Stimulated activated CD4-positive, alpha-beta T cell treated with anti-CD3 and anti-CD28 coated beads, TNF-alpha, amount 100 ng/mL, for 48 hours (primary cell): Measurements from ENCODE around the gene TWIST2.

Source experiments
- DNase-seq, 3 donors: peaks; one replicate each; pipeline ENCODE4 v3.0.0-alpha.2; 2020; ENCODE audit warnings: low read depth in 3 of 3

TWIST2 gene

DNA sequence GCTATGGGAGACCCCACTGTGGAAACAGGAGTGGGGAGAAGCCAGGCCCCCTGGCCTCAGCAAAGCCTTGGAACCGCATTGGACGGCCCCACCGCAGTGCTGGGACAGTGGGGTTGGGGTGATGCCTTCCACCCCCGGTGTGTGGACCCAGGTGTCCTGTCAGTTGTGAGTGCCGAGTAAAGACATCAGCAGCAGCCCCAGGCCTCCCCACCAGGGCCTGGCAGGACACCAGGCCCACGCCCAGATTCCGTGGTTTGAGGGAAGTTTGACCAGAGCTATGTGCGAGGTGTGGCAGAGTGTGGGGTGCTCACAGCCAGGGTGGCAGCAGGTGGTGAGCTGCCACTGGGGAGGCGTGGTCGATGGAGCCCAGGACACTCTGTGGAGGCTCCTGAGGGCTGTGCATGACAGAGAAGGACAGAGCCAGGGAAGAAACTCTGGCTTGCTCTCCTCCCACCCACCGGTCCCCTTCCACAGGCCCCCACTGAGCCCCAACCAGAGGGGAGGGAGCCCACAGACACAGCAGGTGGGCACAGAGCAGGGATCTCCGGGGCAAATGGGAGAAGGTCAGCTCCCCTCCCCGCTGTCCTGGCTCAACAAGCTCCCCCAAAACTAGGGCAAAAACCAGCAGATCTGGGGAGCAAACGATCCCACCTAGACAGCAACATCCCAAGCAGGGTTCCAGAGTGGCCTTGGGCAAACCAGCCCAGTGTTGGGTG lies 69.1 kb downstream of the TWIST2 start:
- DNase-seq = no peak

DNA sequence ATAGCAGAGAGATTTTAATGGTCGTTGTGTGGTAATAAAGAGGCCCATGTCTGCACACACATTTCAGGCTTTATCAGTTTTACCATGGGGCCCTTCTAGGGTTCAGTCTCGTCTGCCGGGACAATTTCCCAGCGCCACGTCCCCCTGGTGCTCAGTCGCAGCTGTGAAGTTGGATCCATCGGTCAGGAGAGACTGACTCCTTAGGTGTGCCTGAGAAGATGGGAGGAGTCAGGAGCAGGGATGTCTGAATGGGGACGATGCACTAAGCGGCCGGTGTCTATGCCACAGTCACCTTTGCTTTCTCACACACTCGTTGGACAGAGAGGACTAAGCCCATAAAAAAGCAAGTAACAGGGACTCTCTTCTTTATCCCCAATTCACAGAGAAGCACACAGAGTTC lies 71.4 kb downstream of the TWIST2 start:
- DNase-seq = no peak

DNA sequence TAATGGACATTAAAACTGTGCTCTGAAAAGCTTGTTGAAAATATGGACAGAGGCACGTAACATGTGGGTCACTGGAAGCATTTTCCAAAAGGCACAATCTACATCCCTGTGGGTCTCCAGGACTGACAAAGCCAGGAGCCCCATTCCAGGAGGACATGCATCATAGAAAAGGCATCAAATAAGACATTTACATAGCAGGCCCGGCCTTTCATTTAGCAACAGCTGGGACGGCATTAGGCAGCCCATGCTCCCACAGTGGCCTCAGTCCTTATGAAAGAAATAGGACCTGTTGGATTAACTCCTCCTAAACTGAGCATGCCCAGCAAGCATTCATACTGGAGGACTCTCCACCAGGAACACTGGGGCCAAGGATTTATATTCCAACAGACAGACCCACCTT lies 72.2 kb downstream of the TWIST2 start:
- no peak for DNase-seq

DNA sequence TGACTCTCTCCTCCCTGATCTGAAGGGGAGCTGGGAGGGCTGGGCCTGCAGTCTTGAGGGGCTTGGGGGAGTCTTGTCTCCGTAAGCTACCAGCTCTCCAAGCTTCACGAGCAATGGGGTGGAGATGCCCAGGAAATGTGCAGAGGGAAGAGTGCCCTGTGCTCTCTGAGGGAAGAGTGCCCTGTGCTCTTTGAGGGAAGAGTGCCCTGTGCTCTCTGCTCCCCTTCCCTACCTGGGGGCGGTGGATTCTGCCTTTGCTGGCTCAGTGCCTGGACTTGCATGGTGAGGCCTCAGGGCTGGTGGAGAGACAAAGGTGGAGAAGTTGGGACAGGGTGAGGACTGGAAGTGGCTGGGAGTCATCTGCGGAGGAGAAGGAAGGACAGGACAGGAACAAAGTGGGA lies 72.7 kb downstream of the TWIST2 start:
- no peak for DNase-seq

DNA sequence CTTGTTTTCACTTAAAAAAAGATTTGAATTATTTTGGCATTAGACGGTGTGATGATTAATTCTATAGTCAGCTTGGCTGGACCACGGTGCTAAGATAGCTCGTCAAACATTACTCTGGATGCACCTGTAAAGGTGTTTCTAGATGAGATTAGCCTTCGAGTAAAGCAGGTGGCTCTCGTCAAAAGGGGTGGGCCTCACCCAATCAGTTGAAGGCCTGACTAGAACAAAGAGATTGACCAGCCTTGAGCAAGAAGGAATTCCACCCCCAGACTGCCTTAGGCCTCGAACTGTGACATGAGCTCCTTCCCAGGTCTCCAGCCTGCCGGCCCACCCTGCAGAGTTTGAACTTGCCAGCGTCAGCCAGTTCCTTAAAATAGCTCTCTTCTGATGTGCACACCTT lies 73.4 kb downstream of the TWIST2 start:
- DNase-seq = no peak

DNA sequence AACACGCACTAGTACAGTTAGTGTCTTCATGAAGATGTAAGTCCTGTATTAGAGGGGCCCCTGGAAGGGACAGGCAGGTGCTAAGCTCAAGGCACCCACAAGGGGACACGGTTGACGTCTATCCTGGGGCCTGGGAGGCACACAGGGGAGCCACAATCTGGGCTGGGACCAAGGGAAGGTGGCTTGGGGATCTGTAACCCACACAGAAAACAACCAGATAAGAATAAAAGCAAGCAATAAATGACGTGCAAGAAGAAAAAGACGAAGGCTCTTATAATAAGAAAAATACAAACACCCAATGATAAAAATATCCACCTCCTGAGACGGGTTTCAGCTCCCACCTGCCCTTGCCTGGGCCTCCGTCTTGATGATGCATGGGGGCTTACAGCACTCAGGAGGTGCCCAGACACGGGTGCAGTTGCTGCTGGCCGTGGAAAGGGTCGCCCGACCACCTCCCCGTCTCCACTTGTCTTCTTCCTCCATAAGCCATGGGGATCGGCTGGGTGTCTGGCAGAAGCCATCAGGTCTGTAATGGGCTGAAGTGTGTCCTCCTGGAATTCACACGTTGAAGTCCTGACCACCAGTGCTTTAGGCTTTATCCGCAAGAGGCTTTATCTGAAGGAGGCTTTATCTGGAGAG lies 73.9 kb downstream of the TWIST2 start:
- no peak for DNase-seq

DNA sequence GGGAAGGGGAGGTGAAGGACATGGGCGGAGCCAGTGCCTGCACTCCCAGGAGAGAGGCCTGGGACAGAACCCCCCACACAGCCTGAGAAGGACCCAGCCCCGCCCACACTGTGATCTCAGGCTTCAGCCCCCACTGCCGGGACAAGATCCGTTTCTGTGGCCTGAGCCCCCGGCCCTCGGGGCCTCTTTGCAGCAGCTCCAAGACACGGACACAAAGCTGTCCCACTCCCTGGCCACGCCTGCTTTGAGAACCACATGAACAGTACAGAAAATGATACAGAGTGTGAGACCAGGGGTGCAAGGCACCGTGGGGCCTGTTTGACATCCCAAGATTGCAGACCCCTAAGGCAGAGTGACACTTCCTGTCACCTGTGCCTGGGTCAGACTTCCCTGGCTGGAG lies 74.5 kb downstream of the TWIST2 start:
- DNase-seq = no peak

DNA sequence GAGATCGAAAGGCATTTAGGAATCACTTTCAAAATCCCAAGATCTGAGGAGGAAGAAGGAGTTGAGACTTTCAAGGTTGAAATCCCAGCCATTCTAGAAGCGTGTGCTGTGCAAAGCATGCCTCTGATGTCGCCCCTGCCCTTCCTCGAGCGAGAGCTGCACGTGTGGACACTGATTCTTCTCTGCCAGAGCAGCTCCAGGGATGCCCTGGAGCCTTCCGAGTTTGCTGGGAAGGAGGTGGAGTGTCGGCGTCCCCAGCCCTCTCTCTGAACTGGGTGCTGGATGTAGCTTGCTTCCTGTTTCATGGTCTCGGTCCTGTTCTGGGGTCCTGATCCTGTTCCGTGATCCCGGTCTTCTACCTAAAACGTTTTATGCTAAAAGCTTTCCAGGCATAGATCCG lies 76.1 kb downstream of the TWIST2 start:
- DNase-seq = no peak

DNA sequence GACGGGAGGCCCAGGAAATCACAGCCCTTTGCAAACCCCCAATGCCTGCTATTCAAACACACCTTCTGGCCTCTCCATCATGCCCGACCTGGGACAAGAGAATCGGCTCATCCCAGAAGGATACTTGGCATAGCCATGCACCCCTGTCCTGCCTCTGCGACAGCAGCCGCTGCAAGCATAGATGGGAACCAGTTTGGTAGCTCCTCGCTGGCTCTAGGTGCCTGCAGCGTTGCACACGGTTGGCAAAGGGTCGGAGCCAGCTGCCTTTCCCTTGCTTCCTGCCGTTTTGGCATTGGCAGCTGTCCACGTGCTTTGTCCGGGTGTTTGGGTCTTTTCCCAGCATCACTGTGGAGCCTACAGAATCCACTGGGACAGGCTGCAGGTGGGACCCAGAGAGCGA lies 76.9 kb downstream of the TWIST2 start:
- no peak for DNase-seq

DNA sequence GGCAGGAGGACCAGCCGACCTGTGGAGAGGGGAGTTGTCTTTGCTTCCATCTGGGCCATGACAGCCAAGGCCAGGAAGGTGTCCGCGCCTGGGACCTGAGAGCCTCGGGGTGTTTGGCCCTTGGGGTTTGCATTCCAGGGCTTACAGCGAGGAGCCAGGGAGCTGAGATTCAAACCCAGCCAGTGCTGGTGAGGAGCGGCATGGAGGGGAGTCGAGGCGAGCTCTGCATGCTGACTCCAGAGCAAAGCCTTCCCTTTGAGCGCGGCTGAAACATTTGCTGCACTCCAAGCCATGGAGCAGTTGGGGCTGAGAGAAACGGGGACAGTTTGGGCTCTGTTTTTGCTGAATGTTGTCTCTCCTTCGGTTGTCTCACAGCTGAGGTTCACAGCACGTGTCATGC lies 77.4 kb downstream of the TWIST2 start:
- DNase-seq = no peak

DNA sequence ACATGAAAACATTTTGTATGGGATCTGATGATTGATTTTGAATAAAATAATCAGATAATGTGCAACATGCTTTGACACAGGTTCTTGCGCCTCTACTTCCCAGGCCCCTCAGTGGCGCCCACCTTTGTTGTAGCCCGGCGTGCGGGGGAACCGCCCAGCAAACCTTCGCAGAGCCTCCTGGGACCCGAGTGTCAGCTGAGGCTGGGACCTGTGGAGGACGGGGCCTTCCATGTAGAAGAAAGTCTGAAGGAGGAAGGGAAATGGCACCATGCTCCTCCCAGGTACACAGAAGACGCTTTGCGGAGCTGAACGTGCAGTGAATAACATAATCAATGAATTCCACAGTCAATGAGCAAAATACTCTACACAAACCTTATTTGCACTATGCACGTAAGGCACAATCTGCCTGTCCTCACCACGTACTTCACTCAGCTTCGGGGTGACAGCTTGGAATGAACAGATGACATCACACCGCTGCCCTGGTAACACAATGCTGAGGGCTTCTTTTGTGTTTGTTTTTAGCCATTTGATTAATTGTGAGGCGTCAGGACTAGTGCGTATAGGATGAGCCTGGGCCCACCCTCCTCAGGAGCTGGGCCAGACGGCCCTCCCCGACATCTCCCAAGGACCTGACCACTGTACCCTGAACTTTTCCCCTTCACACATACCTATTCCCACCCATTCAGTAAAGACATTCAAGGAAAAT lies 78.1 kb downstream of the TWIST2 start:
- no peak for DNase-seq

DNA sequence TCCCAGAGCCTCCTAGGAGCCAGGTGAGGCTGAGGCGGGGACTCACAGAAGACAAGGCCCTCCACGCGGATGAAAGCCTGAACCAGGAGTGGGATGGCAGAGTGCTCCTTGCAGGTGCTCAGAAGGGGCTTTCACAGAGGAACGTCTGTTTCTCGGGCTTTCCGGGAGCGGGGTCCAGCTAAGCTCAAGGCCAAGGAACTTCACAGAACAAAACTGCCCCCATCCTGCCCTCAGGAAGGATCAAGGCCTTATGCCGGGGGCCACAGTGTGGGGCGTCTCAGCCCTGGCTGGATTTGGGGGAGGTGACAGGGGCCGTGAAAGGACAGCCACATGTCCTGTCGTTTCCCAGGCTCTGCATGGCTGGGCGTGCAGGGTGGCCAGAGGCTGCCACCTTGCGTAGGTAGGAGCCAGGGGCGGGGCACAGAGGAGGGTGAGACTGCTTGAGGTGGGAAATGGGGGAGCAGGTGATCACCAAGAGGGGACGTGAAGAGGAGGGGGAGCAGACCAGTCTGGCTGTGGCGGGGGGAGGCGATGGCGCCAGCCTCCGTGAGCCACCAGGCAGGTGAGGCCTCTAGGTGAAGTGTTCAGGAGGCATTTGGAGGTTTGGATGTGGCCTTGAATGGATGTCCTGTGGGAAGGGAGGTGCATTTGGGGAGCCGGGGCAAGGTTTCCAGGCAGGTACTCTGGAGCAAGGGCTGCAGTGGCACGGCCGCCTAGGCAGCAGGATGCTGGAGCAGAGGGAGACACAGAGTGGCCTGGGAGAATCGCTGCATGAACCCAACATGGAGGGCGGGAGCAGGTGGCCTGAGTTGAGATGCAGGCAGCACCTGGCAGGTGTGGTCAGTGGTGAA lies 79.1 kb downstream of the TWIST2 start:
- DNase-seq = no peak

DNA sequence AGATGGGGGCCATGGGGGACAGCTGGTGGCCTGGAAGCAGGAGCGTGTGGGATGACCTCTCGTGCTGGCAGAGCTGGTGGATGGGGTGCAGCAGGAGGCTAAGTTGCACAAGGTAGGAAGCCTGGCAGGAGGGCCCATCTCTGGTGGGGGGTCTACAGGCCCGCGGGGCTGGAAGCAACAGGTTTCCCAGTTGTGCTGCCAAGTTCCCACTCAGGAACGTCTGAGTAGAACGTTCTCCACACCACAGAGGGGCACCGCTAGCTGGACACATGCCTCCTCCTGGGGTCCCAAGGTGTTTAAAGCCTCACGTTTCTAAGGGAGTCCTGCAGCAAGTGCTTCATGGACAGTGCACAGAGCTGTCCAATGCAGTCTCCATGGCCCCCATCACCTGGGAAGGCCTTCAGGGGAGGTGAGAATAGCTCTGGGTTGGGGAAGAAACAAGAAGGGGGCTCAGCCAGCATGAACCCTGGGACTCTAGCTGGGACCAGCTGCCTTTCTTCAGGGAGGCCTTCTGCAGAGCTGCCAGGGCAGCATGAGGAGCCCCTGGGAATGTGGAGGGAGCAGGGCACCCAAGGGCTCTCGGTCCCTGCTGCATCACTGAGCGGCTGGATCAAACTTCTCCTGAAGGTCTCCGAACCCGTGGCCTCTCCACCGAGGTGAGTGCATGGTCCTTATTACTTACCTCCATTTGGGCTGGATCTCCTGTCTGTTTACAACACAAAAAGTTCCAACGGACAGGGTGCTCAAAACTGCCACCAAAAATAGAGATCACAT lies 80.0 kb downstream of the TWIST2 start:
- no peak for DNase-seq

DNA sequence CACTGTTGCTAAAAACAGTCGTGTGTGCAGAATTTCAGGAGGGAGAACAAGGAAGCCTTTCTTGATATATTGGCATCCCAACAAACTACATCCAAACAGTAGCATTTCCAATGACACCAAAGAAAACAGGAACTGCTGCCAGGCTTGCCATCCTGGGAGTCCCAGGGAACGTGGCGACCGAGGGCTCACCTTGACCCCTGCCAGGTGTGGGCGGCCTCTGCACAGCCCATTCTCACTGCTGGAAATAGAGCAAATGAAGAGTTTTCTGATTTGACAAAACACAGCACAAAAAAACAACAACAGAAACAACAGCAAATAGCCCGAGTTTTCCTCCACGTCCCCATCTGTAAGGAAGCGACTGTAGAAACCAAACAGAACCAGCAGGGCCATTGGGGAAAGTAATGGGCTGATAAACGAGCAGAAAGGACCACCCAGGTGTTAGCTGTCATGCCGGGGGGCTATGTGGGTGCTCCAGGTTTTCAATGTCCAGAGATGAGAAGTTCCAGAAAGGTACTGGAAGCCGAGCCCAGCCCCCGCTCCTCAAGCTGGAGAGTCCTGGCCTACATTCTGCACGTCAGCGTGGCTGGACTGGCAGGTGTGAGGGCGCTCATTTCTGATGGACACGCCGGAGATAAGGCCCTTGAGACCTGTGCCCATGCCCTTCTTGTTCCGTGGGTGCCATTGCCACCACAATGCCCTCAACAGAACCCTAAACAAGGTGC lies 80.8 kb downstream of the TWIST2 start:
- no peak for DNase-seq

DNA sequence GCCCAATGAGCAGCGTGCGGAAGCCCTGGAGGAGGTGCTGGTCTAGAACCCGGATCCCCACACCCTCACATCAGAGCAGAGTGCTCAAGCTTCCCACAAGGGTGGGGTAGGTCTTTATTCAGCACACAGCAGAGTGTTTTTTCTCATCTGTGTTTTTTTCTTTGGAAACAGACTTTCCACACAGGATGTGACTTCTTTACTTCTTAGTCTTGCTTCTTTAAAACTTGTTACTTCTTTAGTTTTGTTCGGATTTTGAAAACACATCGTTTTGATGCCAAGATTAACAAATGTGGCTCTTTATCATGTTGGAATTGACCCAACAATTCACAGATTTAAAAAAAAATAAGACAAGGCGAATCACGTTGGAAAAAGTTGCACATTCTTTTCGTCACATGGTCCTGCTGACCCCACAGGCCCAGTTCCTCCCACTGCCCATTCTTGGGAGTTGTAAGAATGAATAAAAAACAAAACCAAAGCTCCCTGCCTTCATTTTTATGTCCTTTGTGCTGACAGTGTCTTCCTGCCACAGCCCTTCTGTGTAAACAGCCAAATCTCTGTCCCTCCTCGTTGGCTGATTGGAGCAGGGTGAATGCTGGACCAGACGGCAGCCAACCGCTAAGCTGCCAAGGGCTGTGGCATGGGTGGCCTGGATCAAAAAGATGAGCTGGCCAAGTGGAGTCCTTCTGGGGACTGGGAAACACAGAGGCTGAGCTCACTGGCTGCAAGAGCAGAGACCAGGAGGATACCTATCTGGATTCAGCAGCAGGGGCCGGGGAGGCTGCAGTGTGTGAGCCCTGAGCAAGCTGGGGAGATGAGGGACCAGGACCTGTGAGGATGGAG lies 81.6 kb downstream of the TWIST2 start:
- DNase-seq = no peak

DNA sequence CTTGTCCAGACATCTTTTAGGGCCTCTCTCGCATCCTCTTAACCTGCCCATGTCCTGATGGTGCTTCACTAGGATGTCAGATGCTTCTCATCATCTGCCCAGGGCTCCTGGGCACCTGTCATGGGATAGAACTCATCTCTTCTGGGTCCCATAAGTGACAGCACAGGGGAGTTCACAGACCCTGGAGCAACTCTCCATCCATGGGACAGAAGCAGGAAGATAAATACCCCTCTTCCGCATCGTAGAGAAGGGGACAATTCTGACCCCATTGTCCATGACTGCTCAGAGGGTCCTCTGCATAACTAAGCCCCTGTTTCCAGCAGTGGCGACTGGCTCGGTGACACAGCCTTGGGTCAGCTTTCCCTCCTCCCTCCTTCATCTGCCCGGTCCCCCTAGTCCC lies 82.3 kb downstream of the TWIST2 start:
- no peak for DNase-seq

DNA sequence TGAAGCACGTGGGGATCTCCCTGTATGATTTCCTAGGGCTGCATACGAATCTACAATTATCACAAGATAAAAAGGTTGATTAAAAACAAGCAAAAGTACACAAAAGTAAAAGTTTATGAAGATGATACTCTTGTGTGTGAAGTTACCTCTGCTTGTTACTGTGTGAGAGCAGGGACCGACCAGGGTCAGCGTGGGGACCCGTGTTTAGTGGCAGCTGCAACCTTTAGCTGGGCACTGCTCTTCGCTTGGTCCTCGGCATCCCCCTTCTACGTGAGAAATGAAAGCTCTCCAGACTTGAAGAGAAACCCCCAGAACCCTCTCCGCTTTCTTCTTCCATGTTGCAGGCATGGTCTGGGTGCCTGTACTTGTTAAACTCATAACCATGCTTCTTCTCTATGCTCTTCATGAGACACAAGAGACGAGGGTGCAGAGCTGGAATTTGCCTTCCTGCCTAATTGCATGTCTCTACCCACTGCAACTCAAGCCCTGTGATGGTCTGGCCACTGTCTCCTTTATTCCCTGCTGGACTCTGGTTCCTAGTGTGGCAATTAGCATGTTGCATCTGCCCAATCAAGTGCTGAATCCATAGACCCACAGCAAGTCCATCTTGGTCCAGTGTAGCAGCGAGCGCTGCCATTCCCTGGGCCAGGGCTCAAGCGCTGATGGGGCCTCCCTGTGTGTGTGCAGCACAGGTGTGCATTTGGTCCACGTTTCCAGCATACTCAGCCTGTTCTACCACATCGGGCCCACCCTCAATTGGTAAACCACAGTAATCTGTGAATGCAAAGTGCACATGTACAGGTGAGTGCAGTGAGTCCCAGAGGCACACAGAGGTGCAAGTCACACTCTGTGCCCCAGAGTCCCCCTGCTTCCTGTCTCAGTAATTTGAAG lies 88.5 kb downstream of the TWIST2 start:
- no peak for DNase-seq

DNA sequence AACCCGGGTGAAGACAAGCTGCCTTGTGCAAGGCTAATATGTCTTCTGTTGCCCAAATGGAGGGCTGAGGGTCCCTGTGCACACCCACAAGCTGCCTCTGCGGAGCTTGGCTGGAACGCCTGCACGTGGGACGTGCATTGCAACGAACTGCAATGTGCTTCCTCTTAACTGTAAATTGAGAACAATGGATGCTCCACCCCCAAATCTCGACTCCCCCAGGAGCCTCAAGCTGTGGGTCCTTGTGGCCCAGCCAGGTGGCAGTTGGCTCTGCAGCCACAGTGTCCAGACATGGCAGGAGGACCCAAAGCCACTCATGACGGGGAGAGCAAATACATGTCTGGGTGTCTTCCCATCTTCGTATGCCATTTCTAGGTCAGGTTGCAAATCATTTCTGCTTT lies 90.1 kb downstream of the TWIST2 start:
- DNase-seq = no peak
